OCI-LY3 (cell line): Measurements from ENCODE around the gene ANKZF1.
A peak's percentile ranks its signal among the peaks of the same experiment; 100 is the strongest.

ENCODE experiments used
- H2AFZ ChIP-seq: fragments of 200-600, 300-600 bp; shearing (Covaris generic); 2 replicates; pipeline ENCODE4 v1.6.0; 2014; ENCODE audit warnings: antibody characterized with exemption, low read depth, low read length
- H3K27ac ChIP-seq: fragments of 200-600, 300-600 bp; sonication (generic); 2 replicates; pipeline ENCODE4 v1.5.1; 2014; ENCODE audit warnings: mild to moderate bottlenecking, low read length, moderate library complexity, mixed read lengths
- H3K27me3 ChIP-seq: fragments of 200-600, 300-600 bp; sonication (generic); 2 replicates; pipeline ENCODE4 v1.6.1; 2014; ENCODE audit warnings: low read depth, low read length, mixed read lengths
- H3K36me3 ChIP-seq: fragments of 200-600, 300-600 bp; sonication (generic); replicated peaks from 2 replicates; pipeline ENCODE3; 2014; ENCODE audit warnings: low read depth, low read length, mixed read lengths
- H3K4me1 ChIP-seq: fragments of 300-600, 200-600 bp; sonication (generic); 2 replicates; pipeline ENCODE4 v1.6.1; 2014; ENCODE audit warnings: low read length, mixed read lengths
- H3K4me2 ChIP-seq: fragments of 200-600, 300-600 bp; sonication (generic); 2 replicates; pipeline ENCODE4 v1.6.1; 2014; ENCODE audit warnings: low read length, mixed read lengths
- H3K4me3 ChIP-seq: fragments of 300-600, 200-600 bp; sonication (generic); 2 replicates; pipeline ENCODE4 v1.5.1; 2014; ENCODE audit warnings: antibody characterized with exemption, mild to moderate bottlenecking, low read length, moderate library complexity
- H3K79me2 ChIP-seq: fragments of 300-600, 200-600 bp; shearing (Covaris generic); 2 replicates; pipeline ENCODE4 v1.6.1; 2014; ENCODE audit warnings: mild to moderate bottlenecking, low read length, mixed read lengths
- H3K9ac ChIP-seq: fragments of 300-600, 200-600 bp; shearing (Covaris generic); 2 replicates; pipeline ENCODE4 v1.6.0; 2014; ENCODE audit warnings: mild to moderate bottlenecking, low read length, moderate library complexity
- H3K9me3 ChIP-seq: fragments of 200-600, 300-600 bp; shearing (Covaris generic); 2 replicates; pipeline ENCODE4 v1.6.1; 2014; ENCODE audit warnings: low read length, mixed read lengths; ENCODE audit not compliant: insufficient read depth
- H4K20me1 ChIP-seq: fragments of 200-600, 300-600 bp; sonication (generic); 2 replicates; pipeline ENCODE4 v1.6.1; 2016; ENCODE audit warnings: low read length, mixed read lengths; ENCODE audit not compliant: insufficient read depth
- EZH2phosphoT487 ChIP-seq: fragments of 200-600 bp; shearing (Covaris generic); IDR thresholded peaks from 2 replicates; pipeline ENCODE4 v1.6.1; 2018; ENCODE audit warnings: antibody characterized with exemption, mixed run types, low read depth
- TF ChIP-seq, protein P1 (sequence below): fragments of 200-600, 300-600 bp; sonication (generic); IDR thresholded peaks from 2 replicates; pipeline ENCODE4 v1.5.1; 2014; ENCODE audit warnings: antibody characterized with exemption, low read length, low read depth

The ANKZF1 gene, protein sequence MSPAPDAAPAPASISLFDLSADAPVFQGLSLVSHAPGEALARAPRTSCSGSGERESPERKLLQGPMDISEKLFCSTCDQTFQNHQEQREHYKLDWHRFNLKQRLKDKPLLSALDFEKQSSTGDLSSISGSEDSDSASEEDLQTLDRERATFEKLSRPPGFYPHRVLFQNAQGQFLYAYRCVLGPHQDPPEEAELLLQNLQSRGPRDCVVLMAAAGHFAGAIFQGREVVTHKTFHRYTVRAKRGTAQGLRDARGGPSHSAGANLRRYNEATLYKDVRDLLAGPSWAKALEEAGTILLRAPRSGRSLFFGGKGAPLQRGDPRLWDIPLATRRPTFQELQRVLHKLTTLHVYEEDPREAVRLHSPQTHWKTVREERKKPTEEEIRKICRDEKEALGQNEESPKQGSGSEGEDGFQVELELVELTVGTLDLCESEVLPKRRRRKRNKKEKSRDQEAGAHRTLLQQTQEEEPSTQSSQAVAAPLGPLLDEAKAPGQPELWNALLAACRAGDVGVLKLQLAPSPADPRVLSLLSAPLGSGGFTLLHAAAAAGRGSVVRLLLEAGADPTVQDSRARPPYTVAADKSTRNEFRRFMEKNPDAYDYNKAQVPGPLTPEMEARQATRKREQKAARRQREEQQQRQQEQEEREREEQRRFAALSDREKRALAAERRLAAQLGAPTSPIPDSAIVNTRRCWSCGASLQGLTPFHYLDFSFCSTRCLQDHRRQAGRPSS

DNA sequence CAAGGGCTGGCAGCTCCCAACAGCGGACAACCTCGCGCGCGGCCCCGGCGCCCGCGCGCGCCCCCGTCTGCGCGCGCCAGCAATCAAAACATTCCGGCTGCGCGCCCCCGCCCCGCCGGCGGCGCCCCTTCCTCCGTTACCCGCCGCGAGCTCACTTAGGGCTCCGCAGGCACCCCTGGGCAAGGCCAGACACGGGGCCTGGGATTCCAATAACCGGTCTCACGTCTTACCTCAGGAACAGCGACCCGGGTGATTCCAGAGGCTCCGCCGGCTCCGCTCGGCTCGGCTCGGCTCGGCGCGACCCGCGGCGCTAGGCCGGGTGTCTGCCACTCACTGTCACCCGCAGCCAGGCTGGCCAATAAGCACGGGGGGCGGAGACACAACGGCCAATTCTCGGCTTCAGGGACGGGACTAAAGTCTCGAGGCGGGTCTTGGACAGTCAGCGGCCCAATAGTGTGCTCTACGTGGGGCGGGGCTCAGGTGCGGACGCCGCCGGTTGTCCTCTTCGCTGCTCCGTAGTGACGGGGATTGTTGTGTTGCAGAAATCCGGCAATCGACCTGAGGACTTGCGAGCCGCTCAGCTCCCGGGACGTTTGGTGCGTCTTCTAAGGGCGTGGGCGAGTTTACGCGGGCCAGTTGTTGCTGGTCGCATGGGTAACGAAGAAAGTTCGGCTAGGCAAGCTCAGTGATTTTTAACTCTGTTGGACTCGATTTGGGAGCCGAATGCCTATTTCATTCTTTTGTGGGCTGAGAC, at the start of gene ANKZF1, which contains the start of gene ATG9A:
TSS of gene ANKZF1 (plus strand) at position 502 of the 754 bp plus-strand sequence. CDS start 452 bp downstream, outside the sequence.
TSS of gene ATG9A (minus strand) at position 332 of the 754 bp plus-strand sequence. CDS start 1,612 bp downstream, outside the sequence.
- Histone ChIP-seq H3K4me2 (peak within 1 kb of the TSS; percentile 94), H3K4me1 (peaks cover 14% of the 10 kb centered on the region), H3K4me3 (peak within 1 kb of the TSS; percentile 100), H2AFZ (peak within 1 kb of the TSS; percentile 93; the same call in 1 of the 2 replicates), H3K9me3 (no peaks in the 10 kb centered on the region), H3K9ac (peak within 1 kb of the TSS; percentile 87), H3K79me2 (peaks cover 31% of the 10 kb centered on the region), H3K27ac (peak within 1 kb of the TSS; percentile 59), H4K20me1 (no peaks in the 10 kb centered on the region), H3K27me3 (no peaks in the 10 kb centered on the region), H3K36me3 (peaks cover 16% of the 10 kb centered on the region)
- TF ChIP-seq, protein P1, sequence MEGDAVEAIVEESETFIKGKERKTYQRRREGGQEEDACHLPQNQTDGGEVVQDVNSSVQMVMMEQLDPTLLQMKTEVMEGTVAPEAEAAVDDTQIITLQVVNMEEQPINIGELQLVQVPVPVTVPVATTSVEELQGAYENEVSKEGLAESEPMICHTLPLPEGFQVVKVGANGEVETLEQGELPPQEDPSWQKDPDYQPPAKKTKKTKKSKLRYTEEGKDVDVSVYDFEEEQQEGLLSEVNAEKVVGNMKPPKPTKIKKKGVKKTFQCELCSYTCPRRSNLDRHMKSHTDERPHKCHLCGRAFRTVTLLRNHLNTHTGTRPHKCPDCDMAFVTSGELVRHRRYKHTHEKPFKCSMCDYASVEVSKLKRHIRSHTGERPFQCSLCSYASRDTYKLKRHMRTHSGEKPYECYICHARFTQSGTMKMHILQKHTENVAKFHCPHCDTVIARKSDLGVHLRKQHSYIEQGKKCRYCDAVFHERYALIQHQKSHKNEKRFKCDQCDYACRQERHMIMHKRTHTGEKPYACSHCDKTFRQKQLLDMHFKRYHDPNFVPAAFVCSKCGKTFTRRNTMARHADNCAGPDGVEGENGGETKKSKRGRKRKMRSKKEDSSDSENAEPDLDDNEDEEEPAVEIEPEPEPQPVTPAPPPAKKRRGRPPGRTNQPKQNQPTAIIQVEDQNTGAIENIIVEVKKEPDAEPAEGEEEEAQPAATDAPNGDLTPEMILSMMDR: no peak
- no peak for TF ChIP-seq EZH2phosphoT487

DNA sequence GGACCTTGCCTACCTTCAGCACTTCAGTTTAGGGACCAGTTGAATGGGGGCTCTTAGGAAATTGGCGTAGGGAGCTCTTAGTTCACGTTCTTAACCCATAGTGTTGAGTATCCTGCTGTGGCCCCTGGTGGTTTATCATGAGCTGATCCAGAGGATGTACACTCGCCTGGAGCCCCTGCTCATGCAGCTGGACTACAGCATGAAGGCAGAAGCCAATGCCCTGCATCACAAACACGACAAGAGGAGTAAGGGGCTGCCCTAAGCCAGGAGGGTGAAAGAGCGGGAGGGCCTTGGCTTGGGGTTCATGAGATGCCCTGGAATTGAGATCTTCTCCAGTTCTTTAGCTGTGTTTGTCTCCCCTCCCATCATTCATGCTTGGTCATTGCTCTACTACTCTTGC, 48.6 kb upstream of the ANKZF1 start:
- Histone ChIP-seq H2AFZ (no peak overlapping the region), H3K36me3 (peaks cover 7% of the 10 kb centered on the region), H3K4me2 (no peak overlapping the region), H3K4me1 (peaks cover 9% of the 10 kb centered on the region), H3K4me3 (no peak overlapping the region), H3K79me2 (peaks cover 8% of the 10 kb centered on the region), H3K9ac (no peak overlapping the region), H3K27ac (no peak overlapping the region), H4K20me1 (no peaks in the 10 kb centered on the region), H3K9me3 (no peaks in the 10 kb centered on the region), H3K27me3 (no peaks in the 10 kb centered on the region)
- TF ChIP-seq, protein P1: no peak
- no peak for TF ChIP-seq EZH2phosphoT487

DNA sequence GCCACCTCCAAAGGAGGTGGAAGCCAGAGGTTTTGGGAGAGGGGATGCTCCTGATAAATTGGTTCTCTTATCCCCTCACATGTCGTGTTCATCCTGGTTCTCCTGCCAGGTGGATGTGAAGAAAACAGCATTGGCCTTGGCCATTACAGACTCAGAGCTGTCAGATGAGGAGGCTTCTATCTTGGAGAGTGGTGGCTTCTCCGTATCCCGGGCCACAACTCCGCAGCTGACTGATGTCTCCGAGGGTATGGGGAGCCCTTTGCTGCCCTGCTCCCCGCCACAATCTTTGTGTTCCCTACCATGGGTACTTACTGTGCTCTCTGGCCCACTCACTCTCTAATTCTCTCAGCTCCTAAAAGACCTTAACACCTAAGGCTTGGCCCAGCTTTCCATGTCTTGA, 48.1 kb upstream of the ANKZF1 start:
- Histone ChIP-seq H3K4me1 (peaks cover 11% of the 10 kb centered on the region), H4K20me1 (no peaks in the 10 kb centered on the region), H3K9me3 (no peaks in the 10 kb centered on the region), H3K36me3 (peaks cover 7% of the 10 kb centered on the region), H3K27me3 (no peaks in the 10 kb centered on the region), H3K79me2 (peaks cover 8% of the 10 kb centered on the region), H2AFZ (no peak overlapping the region), H3K4me3 (no peak overlapping the region), H3K9ac (no peak overlapping the region), H3K4me2 (no peak overlapping the region), H3K27ac (no peak overlapping the region)
- TF ChIP-seq, protein P1: no peak
- TF ChIP-seq EZH2phosphoT487: no peak
